Measurements from ENCODE around the gene RNF41.
A peak's percentile ranks its signal among the peaks of the same experiment; 100 is the strongest.

DNA sequence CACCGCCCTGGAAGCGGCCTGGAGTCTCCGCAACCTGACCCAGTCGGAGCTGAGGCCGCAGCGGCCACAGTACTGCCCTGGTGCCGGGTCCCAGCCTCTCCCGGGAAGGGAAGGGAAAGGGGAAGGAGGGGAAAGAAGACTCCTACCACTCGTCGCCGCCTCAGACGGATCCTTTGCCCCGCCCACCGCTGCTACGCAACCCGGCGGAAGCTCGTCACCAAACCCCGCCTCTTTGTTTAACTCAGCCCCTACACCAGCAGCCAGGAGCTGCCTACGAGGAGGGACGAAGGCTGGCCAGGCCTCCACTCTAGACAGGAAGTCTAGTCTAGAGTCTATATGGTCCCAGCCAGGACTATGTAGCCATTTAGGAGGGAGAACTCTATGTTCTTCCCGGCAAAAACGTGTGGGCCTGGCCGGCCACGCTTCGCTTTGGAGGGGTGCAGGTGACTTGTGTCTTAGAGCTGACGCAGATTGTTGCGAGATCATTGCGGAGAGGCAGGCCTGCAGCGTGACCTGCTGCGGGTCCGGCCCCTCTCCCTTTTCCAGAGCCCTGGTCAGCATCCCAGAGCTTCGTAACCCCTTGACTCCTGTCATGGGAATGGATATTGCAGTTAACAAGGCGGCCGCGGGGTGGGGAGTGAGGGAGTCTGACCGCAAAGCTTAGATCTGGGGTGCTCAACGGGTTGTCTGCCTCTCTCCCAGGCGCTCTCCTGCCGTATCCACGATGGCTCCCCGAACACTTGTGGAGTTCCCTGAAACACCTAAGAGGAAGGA lies at the start of gene RNF41:
- 0 out of 2 replicates have a peak, but pooled peaks have one; percentile 17 for TF ChIP-seq GLIS3 (CRISPR knock-in tag; IDR thresholded peaks at IDR 0.05)
- TF ChIP-seq, protein P1, sequence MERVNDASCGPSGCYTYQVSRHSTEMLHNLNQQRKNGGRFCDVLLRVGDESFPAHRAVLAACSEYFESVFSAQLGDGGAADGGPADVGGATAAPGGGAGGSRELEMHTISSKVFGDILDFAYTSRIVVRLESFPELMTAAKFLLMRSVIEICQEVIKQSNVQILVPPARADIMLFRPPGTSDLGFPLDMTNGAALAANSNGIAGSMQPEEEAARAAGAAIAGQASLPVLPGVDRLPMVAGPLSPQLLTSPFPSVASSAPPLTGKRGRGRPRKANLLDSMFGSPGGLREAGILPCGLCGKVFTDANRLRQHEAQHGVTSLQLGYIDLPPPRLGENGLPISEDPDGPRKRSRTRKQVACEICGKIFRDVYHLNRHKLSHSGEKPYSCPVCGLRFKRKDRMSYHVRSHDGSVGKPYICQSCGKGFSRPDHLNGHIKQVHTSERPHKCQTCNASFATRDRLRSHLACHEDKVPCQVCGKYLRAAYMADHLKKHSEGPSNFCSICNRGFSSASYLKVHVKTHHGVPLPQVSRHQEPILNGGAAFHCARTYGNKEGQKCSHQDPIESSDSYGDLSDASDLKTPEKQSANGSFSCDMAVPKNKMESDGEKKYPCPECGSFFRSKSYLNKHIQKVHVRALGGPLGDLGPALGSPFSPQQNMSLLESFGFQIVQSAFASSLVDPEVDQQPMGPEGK (CRISPR knock-in tag; IDR thresholded peaks at IDR 0.05; ENCODE audit: borderline replicate concordance) = no peak
- peak; percentile 75 for TF ChIP-seq ZFP3 (CRISPR knock-in tag; IDR thresholded peaks at IDR 0.05)
